ENCODE data around the gene CASZ1.

DNA sequence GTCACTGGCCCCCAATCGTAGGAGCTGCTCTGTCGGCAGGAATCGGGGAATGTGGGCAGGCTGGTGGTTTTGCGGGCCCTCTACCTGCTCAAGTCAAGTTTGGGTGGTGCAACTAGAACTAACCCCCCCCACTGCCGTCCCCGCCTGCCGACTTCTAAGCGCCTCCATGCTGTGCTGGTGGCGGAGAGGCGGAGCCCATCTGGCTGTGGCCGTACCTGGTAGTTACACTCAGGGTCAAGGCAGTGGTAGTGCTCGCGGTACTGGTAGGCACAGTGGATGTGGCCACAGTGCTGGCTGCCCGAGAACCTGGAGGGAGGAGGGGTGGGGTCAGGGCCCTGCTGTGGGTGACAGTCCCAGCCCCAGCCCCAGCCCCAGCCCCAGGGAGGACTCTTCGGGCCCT is 140.0 kb downstream of the CASZ1 start:
- TF ChIP-seq, protein P1, sequence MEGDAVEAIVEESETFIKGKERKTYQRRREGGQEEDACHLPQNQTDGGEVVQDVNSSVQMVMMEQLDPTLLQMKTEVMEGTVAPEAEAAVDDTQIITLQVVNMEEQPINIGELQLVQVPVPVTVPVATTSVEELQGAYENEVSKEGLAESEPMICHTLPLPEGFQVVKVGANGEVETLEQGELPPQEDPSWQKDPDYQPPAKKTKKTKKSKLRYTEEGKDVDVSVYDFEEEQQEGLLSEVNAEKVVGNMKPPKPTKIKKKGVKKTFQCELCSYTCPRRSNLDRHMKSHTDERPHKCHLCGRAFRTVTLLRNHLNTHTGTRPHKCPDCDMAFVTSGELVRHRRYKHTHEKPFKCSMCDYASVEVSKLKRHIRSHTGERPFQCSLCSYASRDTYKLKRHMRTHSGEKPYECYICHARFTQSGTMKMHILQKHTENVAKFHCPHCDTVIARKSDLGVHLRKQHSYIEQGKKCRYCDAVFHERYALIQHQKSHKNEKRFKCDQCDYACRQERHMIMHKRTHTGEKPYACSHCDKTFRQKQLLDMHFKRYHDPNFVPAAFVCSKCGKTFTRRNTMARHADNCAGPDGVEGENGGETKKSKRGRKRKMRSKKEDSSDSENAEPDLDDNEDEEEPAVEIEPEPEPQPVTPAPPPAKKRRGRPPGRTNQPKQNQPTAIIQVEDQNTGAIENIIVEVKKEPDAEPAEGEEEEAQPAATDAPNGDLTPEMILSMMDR (IDR thresholded peaks at IDR 0.05; ENCODE audit: insufficient read depth, low read length, poor library complexity, severe bottlenecking) = no peak
- TF ChIP-seq EZH2phosphoT487 (conservative IDR thresholded peaks at IDR 0.05; ENCODE audit: low read length) = no peak
